Stimulated activated CD4-positive, alpha-beta T cell treated with anti-CD3 and anti-CD28 coated beads, Interleukin-12 subunit alpha, Interleukin-12 subunit beta, amount 100 ng/mL, for 24 hours (primary cell): ENCODE results near the gene TLR8.
A peak's percentile ranks its signal among the peaks of the same experiment; 100 is the strongest.
"Not testable (repeated sequence)": the region's sequence is repeated elsewhere in the genome, so short reads cannot be mapped to it uniquely, and the experiment has no call there.

Source experiments
- DNase-seq, 2 experiments: peaks; one replicate each; pipeline ENCODE4 v3.0.0-alpha.2; 2020; ENCODE audit warnings: low read depth in 2 of 2

TLR8 gene

GRCh38 chrX:12946406-12946805, 40.0 kb downstream of the TLR8 start:
- DNase-seq, result no peak

- peak in 1 of 2 experiments; percentile 70 for DNase-seq
These were observed 40.6 kb downstream of the TLR8 start for GRCh38 chrX:12946838-12947544.

DNA sequence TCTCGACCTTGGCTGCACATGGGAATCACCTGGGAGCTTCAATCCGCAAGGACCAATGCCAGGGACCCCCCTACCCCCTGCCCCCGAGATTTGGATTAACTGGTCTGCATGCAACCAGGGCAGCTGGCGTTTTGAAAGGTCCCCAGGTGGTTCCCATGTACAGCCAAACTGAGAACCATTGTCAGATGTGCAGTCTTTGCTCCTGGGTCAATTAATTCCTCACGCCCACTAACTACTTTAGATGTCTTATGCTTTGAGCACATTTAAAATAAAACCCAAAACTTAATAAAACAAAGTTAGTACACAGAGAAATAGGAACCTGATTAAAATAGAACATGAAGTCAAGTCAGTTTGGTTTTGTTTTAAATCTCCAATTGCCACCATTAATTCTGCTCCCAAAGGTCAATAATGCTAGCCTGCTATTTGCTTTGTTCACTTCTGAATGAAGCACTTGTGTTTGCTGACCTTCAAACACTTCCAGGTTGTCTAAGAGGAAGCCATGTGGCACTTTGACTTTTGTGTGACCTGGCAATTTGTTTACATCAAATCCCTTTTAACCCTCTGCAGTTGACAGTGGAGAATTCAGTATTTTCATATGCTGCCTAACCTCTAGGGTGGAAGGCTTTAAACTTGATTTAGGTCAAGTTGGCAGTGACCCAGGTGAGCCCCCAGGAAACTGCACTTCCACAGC, 41.3 kb downstream of the TLR8 start:
- DNase-seq, result no peak

- DNase-seq, result no peak
These were observed 42.1 kb downstream of the TLR8 start for GRCh38 chrX:12948495-12948894.

GRCh38 chrX:12949205-12949926, 42.9 kb downstream of the TLR8 start:
- DNase-seq, result no peak

GRCh38 chrX:12949927-12950656, 43.7 kb downstream of the TLR8 start:
- peak; percentile 75 to 80 for DNase-seq

GRCh38 chrX:12950851-12951594, 44.6 kb downstream of the TLR8 start:
- DNase-seq, result peak in 1 of 2 experiments; percentile 58

- no peak for DNase-seq
These were observed 45.2 kb downstream of the TLR8 start for GRCh38 chrX:12951595-12951975.

DNA sequence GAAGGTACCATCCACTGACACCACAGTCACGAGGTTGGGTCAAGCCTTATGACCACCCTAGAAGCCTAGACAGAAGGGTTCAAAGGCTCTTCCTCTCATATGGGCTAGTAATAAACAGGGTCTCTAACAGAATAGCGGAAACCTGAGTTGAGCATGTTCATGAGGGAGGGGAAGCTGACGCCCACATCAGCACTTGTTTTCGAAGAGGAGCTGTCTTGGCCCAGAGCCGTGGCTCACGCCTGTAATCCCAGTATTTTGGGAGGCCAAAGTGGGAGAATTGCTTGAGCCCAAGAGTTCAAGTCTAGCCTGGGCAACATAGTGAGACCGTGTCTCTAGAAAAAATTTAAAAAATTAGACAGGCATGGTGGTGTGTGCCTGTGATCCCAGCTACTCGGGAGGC, 47.0 kb downstream of the TLR8 start:
- no peak for DNase-seq

DNA sequence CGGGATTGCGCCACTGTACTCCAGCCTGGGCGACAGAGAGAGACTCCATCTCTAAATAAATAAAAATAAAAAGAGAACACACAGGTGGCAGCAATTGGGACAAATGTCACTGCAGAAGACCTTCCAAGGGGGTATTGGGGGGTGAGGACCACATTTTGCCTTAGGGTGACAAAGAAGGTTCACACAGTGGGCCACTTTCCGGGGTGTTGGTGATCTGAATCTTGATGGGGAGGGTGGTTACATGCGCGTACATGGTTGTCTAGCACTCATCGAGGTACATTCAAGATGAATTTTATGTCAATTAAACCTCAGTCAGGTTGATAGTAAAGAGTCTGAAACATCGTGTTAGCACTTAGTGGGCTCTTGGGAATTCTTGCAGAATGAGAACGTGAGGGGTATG, 48.0 kb downstream of the TLR8 start:
- no peak for DNase-seq

DNA sequence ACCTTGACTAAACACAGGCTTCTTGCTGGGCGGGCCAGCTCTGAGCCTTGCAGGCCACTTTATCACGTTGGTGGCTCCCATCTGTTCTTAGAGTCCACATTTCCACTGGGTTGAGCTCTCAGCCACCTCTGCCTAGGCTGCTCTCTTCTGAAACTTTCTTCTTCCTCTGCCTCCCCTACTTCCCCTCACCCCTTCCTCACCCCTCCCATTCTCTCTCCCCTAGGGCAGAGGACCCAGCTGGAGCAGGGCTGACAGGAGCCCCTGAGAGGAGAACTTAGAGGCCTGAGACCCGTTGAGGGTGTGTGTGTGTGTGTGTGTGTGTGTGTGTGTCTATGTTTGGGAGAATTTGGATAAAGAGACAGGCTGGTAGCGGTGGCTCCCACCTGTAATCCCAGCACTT, 48.6 kb downstream of the TLR8 start:
- no peak for DNase-seq

DNA sequence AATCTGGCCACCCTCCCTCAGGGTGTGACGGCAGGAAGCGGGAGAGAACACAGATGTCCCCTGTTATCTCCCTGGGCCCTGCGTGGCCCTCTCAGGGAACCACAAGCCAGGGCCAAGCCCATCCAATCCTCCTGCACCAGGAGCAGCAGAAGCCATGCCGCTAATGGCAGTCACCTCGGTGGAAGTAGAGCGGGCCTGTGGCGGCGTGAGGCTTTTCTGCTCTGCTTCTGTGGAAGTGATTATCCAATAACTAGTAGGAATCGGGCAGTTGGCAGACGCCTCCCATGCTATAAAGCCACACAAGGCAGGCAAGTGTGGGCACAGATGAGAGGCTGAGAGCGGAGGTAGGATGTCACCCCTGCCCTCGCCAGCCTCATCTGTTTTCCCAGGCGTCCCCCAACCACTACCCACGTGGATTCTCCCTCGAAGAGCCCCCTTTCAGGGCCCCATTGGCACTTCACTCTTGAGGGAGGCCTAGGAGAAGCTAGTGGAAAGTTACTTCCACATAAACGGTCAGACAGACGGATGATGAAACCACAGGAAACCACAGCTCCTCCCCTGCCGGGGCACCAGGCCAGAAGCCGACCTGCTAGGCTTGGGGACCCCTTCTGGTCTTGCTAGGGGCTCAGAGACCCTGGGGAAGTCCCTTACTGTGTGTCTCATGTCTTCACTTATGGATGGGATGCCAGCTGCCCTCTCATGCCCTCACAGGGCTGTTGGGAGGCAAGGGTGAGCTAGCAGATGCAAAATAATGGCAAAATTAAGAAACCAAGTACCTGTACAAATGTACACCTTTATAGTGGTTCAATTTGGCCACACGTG, 49.7 kb downstream of the TLR8 start:
- DNase-seq, result peak in 1 of 2 experiments; percentile 58

DNA sequence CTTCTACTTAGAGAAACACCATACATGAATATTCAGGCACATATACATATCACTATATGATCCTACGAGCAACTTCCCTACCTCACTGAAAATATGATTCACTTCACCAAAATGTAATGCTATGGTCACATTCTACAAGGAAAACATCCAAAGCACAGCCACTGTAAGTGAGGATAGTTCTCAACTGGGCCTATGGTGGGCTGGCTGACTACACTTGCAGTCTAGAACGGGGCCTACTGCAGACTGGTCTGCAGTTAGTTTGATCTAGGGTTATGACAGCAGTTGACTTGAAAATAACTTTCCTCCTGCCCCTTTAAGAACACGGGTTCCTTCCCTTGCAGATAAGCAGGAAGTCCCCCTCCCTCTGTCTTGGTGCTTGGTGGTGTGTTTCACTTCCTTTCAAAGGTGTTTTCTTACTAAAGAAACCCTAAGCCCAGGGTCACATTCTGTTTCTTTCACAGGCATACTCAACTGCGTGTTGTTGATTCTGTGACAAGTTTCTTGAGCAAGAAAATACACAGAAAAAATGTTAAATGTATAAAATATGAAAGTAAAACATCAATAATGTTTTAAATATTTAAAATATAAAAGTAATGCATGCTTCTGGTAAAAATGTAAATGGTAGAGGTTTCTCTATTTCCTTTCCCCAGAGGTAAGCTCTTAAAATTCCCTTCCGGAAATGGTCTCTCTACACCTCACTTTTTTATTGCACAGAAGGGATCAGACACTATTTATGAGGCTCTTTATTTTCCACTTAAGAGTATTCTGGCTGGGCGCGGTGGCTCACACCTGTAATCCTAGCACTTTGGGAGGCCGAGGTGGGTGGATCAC, 50.5 kb downstream of the TLR8 start:
- DNase-seq, result no peak

GRCh38 chrX:12958059-12958458, 51.6 kb downstream of the TLR8 start:
- no peak for DNase-seq

DNA sequence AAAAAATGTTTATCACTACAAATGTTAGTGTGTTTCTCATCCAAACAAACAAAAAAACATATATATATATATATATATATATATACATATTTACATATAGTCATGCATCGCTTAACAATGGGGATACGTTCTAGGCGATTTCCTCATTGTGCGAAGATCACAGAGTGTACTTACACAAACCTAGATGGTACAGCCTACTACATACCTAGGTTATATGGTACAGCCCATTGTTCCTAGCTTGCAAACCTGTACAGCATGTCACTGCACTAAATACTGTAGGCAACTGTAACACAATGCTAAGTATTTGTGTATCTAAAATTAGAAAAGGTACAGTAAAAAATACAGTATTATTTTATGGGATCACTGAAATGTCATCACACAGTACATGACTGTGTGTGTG, 52.0 kb downstream of the TLR8 start:
- DNase-seq, result no peak

- no peak for DNase-seq
These were observed 54.8 kb downstream of the TLR8 start for GRCh38 chrX:12961196-12961718.

- DNase-seq, result no peak
These were observed 55.7 kb downstream of the TLR8 start for GRCh38 chrX:12962041-12962504.

- DNase-seq, result not testable (repeated sequence)
These were observed 56.9 kb downstream of the TLR8 start for GRCh38 chrX:12963210-12963850.
